ENCODE measurements around the gene CATSPER2.
"Not testable (repeated sequence)": the region's sequence is repeated elsewhere in the genome, so short reads cannot be mapped to it uniquely, and the experiment has no call there.

CATSPER2 gene

GRCh38 chr15:43648649-43649429, at the start of gene CATSPER2:
Gene CATSPER2 (minus strand): TSS chr15:43648844. CDS start chr15:43648061, 783 bp downstream.
- DNase-seq (ENCODE audit: low read depth) = no peak

- DNase-seq (ENCODE audit: low read depth) = not testable (repeated sequence)
Observed at GRCh38 chr15:43693148-43694022, 44.7 kb upstream of the CATSPER2 start, which contains the start of gene CKMT1A. Gene CKMT1A (plus strand): TSS chr15:43693859. CDS start chr15:43694051, 192 bp downstream.

- not testable (repeated sequence) for DNase-seq (ENCODE audit: low read depth)
Observed at GRCh38 chr15:43692679-43693078, 44.0 kb upstream of the CATSPER2 start.

GRCh38 chr15:43689604-43690301, 41.1 kb upstream of the CATSPER2 start:
- not testable (repeated sequence) for DNase-seq (ENCODE audit: low read depth)

- DNase-seq (ENCODE audit: low read depth) = not testable (repeated sequence)
Observed at GRCh38 chr15:43674175-43674574, 25.5 kb upstream of the CATSPER2 start.

- not testable (repeated sequence) for DNase-seq (ENCODE audit: low read depth)
Observed at GRCh38 chr15:43666177-43666576, 17.5 kb upstream of the CATSPER2 start.

GRCh38 chr15:43663333-43663732, 14.7 kb upstream of the CATSPER2 start:
- DNase-seq (ENCODE audit: low read depth) = not testable (repeated sequence)

GRCh38 chr15:43662293-43662692, 13.6 kb upstream of the CATSPER2 start:
- not testable (repeated sequence) for DNase-seq (ENCODE audit: low read depth)

- not testable (repeated sequence) for DNase-seq (ENCODE audit: low read depth)
Observed at GRCh38 chr15:43659727-43660126, 11.1 kb upstream of the CATSPER2 start.

GRCh38 chr15:43649430-43649926, 834 bp upstream of the CATSPER2 start:
- DNase-seq (ENCODE audit: low read depth) = not testable (repeated sequence)

- DNase-seq (ENCODE audit: low read depth) = not testable (repeated sequence)
Observed at GRCh38 chr15:43638464-43639204, 10.0 kb downstream of the CATSPER2 start.

- DNase-seq (ENCODE audit: low read depth) = not testable (repeated sequence)
Observed at GRCh38 chr15:43626937-43627336, 21.7 kb downstream of the CATSPER2 start.

- no peak for DNase-seq (ENCODE audit: low read depth)
Observed at GRCh38 chr15:43625106-43625505, 23.5 kb downstream of the CATSPER2 start.

- DNase-seq (ENCODE audit: low read depth) = not testable (repeated sequence)
Observed at GRCh38 chr15:43622068-43622799, 26.4 kb downstream of the CATSPER2 start.

- DNase-seq (ENCODE audit: low read depth) = not testable (repeated sequence)
Observed at GRCh38 chr15:43618700-43619099, 29.9 kb downstream of the CATSPER2 start, which contains the start of gene STRC. Gene STRC (minus strand): TSS chr15:43618800. CDS start chr15:43618722, 78 bp downstream.

- not testable (repeated sequence) for DNase-seq (ENCODE audit: low read depth)
Observed at GRCh38 chr15:43617750-43618149, 30.9 kb downstream of the CATSPER2 start.

GRCh38 chr15:43602233-43602632, 46.4 kb downstream of the CATSPER2 start:
- DNase-seq (ENCODE audit: low read depth) = not testable (repeated sequence)

GRCh38 chr15:43600200-43600599, 48.4 kb downstream of the CATSPER2 start:
- DNase-seq (ENCODE audit: low read depth) = not testable (repeated sequence)

GRCh38 chr15:43599131-43599530, 49.5 kb downstream of the CATSPER2 start:
- DNase-seq (ENCODE audit: low read depth) = not testable (repeated sequence)

Data from activated T-cell treated with anti-CD3 and anti-CD28 coated beads for 1 hour (primary cell).